Measurements from ENCODE around the gene ST8SIA3. TPM values are rescaled to one million over a fixed set of nuclear protein-coding genes. Genes with fewer than 3 reads are reported as not detected.

Gene ST8SIA3
- total RNA-seq, 1 experiment from 2014 or later: 1.9 TPM

DNA sequence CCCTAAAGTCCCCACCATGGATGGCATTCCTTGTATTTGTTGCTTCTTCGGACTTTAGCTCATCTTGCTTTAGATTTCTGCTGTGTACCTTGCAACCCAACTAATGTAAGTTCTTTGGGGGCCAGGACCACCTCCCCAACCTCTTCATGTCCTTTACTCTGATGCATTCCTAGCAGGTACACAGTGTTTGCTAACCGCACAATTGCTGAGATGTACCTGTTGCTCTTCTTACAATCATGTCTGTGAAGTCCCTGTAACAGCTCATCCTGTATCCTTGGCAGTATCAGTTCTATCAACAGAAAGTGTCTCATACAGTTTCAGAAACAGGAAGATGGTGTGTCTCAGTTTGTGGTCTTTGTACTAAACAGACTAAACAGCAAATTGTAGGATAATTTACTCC is 24.1 kb downstream of the ST8SIA3 start:
- Histone ChIP-seq H4K20me1 (ENCODE audit: control insufficient read depth, insufficient read depth, insufficient read length) (no peaks in the 10 kb centered on the region), H3K4me1 (ENCODE audit: insufficient read depth, low read length) (no peaks in the 10 kb centered on the region), H2AFZ (ENCODE audit: low read length) (no peak overlapping the region), H3K27me3 (ENCODE audit: insufficient read depth, low read length) (no peaks in the 10 kb centered on the region), H3T11ph (ENCODE audit: low read length) (no peak overlapping the region), H3K56ac (ENCODE audit: insufficient read length, low read depth, low read length) (no peak overlapping the region), H3K4ac (ENCODE audit: low read depth, low read length) (no peak overlapping the region), H2BK20ac (ENCODE audit: low read depth, low read length, poor library complexity, severe bottlenecking) (no peak overlapping the region), H3K4me2 (ENCODE audit: insufficient read depth, insufficient read length, low read length) (no peak overlapping the region), H2AK5ac (ENCODE audit: insufficient read length, low read length) (no peak overlapping the region), H2BK120ac (ENCODE audit: low read depth, low read length, poor library complexity, severe bottlenecking) (no peak overlapping the region), H4K91ac (ENCODE audit: insufficient read length, low read depth, low read length) (no peak overlapping the region), H2BK12ac (ENCODE audit: insufficient read length, low read depth, low read length) (no peak overlapping the region), H3K18ac (ENCODE audit: insufficient read length, low read depth, low read length) (no peak overlapping the region), H2BK5ac (ENCODE audit: insufficient read length, low read length) (no peak overlapping the region), H3K14ac (ENCODE audit: insufficient read depth, low read length) (no peak overlapping the region), H3K9ac (ENCODE audit: extremely low read depth, insufficient read length, low read length) (no peak overlapping the region), H3K23me2 (ENCODE audit: insufficient read length, low read depth, low read length, poor library complexity, severe bottlenecking) (no peaks in the 10 kb centered on the region), H3K27ac (ENCODE audit: insufficient read length, low read depth, low read length) (no peak overlapping the region), H4K5ac (ENCODE audit: insufficient read length, low read depth, low read length) (no peak overlapping the region), H3K79me1 (ENCODE audit: insufficient read depth, low read depth, low read length, poor library complexity, severe bottlenecking) (no peaks in the 10 kb centered on the region), H3K79me2 (ENCODE audit: insufficient read depth, low read length) (no peaks in the 10 kb centered on the region), H3K23ac (ENCODE audit: insufficient read length, low read depth, low read length) (no peak overlapping the region), H4K8ac (replicated peaks; ENCODE audit: insufficient read length, low read depth, low read length) (no peak overlapping the region), H2BK15ac (ENCODE audit: low read depth, low read length) (no peak overlapping the region), H3K9me3 (ENCODE audit: control insufficient read depth, low read depth, low read length) (no peaks in the 10 kb centered on the region)
- WGBS (ENCODE audit: extremely low coverage, insufficient read length, low lambda C conversion rate): no CpG with 5 or more reads among the region's 2 CpGs
- no peak overlapping the region for H3K4me3 Mint-ChIP-seq
- TF ChIP-seq, protein P1, sequence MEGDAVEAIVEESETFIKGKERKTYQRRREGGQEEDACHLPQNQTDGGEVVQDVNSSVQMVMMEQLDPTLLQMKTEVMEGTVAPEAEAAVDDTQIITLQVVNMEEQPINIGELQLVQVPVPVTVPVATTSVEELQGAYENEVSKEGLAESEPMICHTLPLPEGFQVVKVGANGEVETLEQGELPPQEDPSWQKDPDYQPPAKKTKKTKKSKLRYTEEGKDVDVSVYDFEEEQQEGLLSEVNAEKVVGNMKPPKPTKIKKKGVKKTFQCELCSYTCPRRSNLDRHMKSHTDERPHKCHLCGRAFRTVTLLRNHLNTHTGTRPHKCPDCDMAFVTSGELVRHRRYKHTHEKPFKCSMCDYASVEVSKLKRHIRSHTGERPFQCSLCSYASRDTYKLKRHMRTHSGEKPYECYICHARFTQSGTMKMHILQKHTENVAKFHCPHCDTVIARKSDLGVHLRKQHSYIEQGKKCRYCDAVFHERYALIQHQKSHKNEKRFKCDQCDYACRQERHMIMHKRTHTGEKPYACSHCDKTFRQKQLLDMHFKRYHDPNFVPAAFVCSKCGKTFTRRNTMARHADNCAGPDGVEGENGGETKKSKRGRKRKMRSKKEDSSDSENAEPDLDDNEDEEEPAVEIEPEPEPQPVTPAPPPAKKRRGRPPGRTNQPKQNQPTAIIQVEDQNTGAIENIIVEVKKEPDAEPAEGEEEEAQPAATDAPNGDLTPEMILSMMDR (conservative IDR thresholded peaks at IDR 0.05): no peak
- peaks cover 6% of the 10 kb centered on the region for H3K27me3 Mint-ChIP-seq (ENCODE audit: low read depth)
- H3K9me3 Mint-ChIP-seq: no peaks in the 10 kb centered on the region
- H3K27ac Mint-ChIP-seq: no peak overlapping the region
- H3K36me3 Mint-ChIP-seq (ENCODE audit: insufficient read depth in 1 of 3, low read depth in 3 of 3): no peaks in the 10 kb centered on the region
- no peaks in the 10 kb centered on the region for H3K4me1 Mint-ChIP-seq
- no peak for DNase-seq

All from H9 (cell line).